SK-N-SH treated with all-trans-retinoic acid at 6 μM for 48 hours (cell line): ENCODE data around the gene CRYGS.

Experiments used
- ARNTL ChIP-seq: fragments of 450-650 bp; formaldehyde crosslinking; IDR thresholded peaks from 2 replicates; pipeline ENCODE4 v1.5.0; 2020; ENCODE audit warnings: low read depth, mild to moderate bottlenecking, moderate library complexity, borderline replicate concordance
- GLIS3 ChIP-seq: fragments of 250-450 bp; sonication (Bioruptor Pico); IDR thresholded peaks from 2 replicates; pipeline ENCODE4 v1.5.0; 2020; ENCODE audit warnings: mild to moderate bottlenecking, moderate library complexity
- PATZ1 ChIP-seq: fragments of 250-450 bp; sonication (Bioruptor Pico); IDR thresholded peaks from 2 replicates; pipeline ENCODE4 v1.8.0; 2020; ENCODE audit warnings: mild to moderate bottlenecking, moderate library complexity, borderline replicate concordance
- POU6F1 ChIP-seq: fragments of 250-450 bp; sonication (Bioruptor Pico); IDR thresholded peaks from 2 replicates; pipeline ENCODE4 v1.8.0; 2021; ENCODE audit warnings: low read depth, mild to moderate bottlenecking, moderate library complexity, borderline replicate concordance
- RARB ChIP-seq: fragments of 250-450 bp; sonication (Bioruptor Pico); IDR thresholded peaks from 2 replicates; pipeline ENCODE4 v1.8.0; 2021; ENCODE audit warnings: mild to moderate bottlenecking, moderate library complexity
- SNAI2 ChIP-seq: fragments of 250-450 bp; sonication (Bioruptor Pico); IDR thresholded peaks from 2 replicates; pipeline ENCODE4 v1.5.0; 2020; ENCODE audit warnings: mild to moderate bottlenecking, moderate library complexity
- TOX ChIP-seq: fragments of 250-450 bp; sonication (Bioruptor Pico); IDR thresholded peaks from 2 replicates; pipeline ENCODE4 v1.8.0; 2021; ENCODE audit warnings: mild to moderate bottlenecking, moderate library complexity, borderline replicate concordance
- TSHZ2 ChIP-seq: fragments of 250-450 bp; sonication (Bioruptor Pico); IDR thresholded peaks from 2 replicates; pipeline ENCODE4 v1.5.0; 2020; ENCODE audit warnings: mild to moderate bottlenecking, moderate library complexity
- ZFP30 ChIP-seq: fragments of 450-650 bp; formaldehyde crosslinking; IDR thresholded peaks from 2 replicates; pipeline ENCODE4 v1.5.0; 2022; ENCODE audit warnings: mild to moderate bottlenecking, moderate library complexity
- ZNF565 ChIP-seq: fragments of 450-650 bp; formaldehyde crosslinking; conservative IDR thresholded peaks from 2 replicates; pipeline ENCODE4 v1.5.0; 2020; ENCODE audit warnings: low read depth, mild to moderate bottlenecking, moderate library complexity
- ZNF70 ChIP-seq: fragments of 450-650 bp; formaldehyde crosslinking; IDR thresholded peaks from 2 replicates; pipeline ENCODE4 v1.5.0; 2020; ENCODE audit warnings: mild to moderate bottlenecking, moderate library complexity
- ZNF8 ChIP-seq: fragments of 450-650 bp; formaldehyde crosslinking; IDR thresholded peaks from 2 replicates; pipeline ENCODE4 v1.5.0; 2020; ENCODE audit warnings: mild to moderate bottlenecking, moderate library complexity

- TF ChIP-seq RARB (CRISPR knock-in tag) (no peak), TOX (no peak), ZNF565 (CRISPR knock-in tag) (no peak), PATZ1 (no peak), TSHZ2 (CRISPR knock-in tag) (no peak), GLIS3 (no peak), ARNTL (CRISPR knock-in tag) (no peak), SNAI2 (CRISPR knock-in tag) (no peak), ZNF70 (CRISPR knock-in tag) (no peak), ZNF8 (CRISPR knock-in tag) (no peak), ZFP30 (CRISPR knock-in tag) (no peak), POU6F1 (no peak)
Observed at GRCh38 chr3:186588632-186589031, 44.5 kb upstream of the CRYGS start.
